Panc1 (cell line): ENCODE results near the gene TBX3. TPM values are rescaled to one million over a fixed set of nuclear protein-coding genes. Genes with fewer than 3 reads are reported as not detected.

Experiments used
- ATAC-seq: fragments of 200-7000 bp; cut with Tn5 transposase; 2 replicates; pipeline ENCODE4 v1.9.1; 2020; ENCODE audit warnings: mild to moderate bottlenecking, moderate library complexity
- BruUV-seq: library from RNA; stranded (reverse); fragments of 400-500 nt; replicated peaks from 2 replicates; lab custom pipeline; 2021; lab: Mats Ljungman, UMichigan
- CTCF ChIA-PET: fragments of 300-600 bp; sonication (Branson Sonifier 250); formaldehyde crosslinking; loops from one replicate; lab custom pipeline; 2022; ENCODE audit warnings: antibody characterized with exemption; lab: Charles Lee
- POLR2A ChIA-PET: fragments of 300-600 bp; sonication (Branson Sonifier 250); formaldehyde crosslinking; loops from one replicate; lab custom pipeline; 2022; ENCODE audit warnings: antibody characterized with exemption; lab: Charles Lee
- DNase-seq: peaks from one replicate; pipeline ENCODE4 v3.0.0-alpha.2; 2010; ENCODE audit warnings: low read depth, low spot score
- H3K27ac ChIP-seq: 2 replicates; pipeline ENCODE4 v1.5.1; 2011; ENCODE audit warnings: mild to moderate bottlenecking, low read length, inconsistent platforms
- H3K27me3 ChIP-seq: fragments of 200-500 bp; sonication (Bioruptor generic); 2 replicates; pipeline ENCODE4 v1.6.0; 2014; ENCODE audit warnings: low read length, inconsistent platforms; ENCODE audit not compliant: control insufficient read depth, insufficient read depth
- H3K36me3 ChIP-seq: fragments of 200-500 bp; sonication (Bioruptor generic); 2 replicates; pipeline ENCODE4 v1.5.1; 2014; ENCODE audit warnings: inconsistent platforms, mild to moderate bottlenecking, low read length, moderate library complexity; ENCODE audit not compliant: control insufficient read depth, insufficient read depth
- H3K4me1 ChIP-seq: 2 replicates; pipeline ENCODE4 v1.5.1; 2011; ENCODE audit warnings: inconsistent platforms, mild to moderate bottlenecking, low read length, moderate library complexity; ENCODE audit not compliant: control insufficient read depth, insufficient read depth
- H3K4me3 ChIP-seq, 2 experiments: 2 replicates each; pipeline ENCODE4 v1.5.1; 2011 to 2012; ENCODE audit warnings: low read depth in 2 of 2, low read length in 2 of 2, mild to moderate bottlenecking in 2 of 2, inconsistent platforms in 1 of 2, moderate library complexity in 1 of 2
- H3K9me3 ChIP-seq: fragments of 200-500 bp; sonication (Bioruptor generic); 2 replicates; pipeline ENCODE4 v1.5.1; 2014; ENCODE audit warnings: low read depth, mild to moderate bottlenecking, inconsistent platforms, low read length, moderate library complexity; ENCODE audit not compliant: control insufficient read depth, insufficient read depth
- POLR2AphosphoS5 ChIP-seq: IDR thresholded peaks from 2 replicates; pipeline ENCODE4 v1.6.1; 2012; ENCODE audit warnings: mild to moderate bottlenecking, low read depth, low read length, moderate library complexity
- SIN3A ChIP-seq: IDR thresholded peaks from 2 replicates; pipeline ENCODE4 v1.6.1; 2012; ENCODE audit warnings: low read depth, mild to moderate bottlenecking, low read length, moderate library complexity, borderline replicate concordance; ENCODE audit not compliant: insufficient read depth
- TCF7L2 ChIP-seq: IDR thresholded peaks from 2 replicates; pipeline ENCODE4 v1.6.1; 2011; ENCODE audit warnings: mild to moderate bottlenecking, low read depth, low read length, inconsistent platforms
- in situ Hi-C: cut with HindIII; loops from 2 replicates; pipeline ENCODE4 v1.10.0; 2016; ENCODE audit warnings: low sequenced_read_pairs, low pct_unique_long_range_greater_than_20kb
- intact Hi-C: fragments of 100-400 bp; cut with micrococcal nuclease; formaldehyde crosslinking; loops from one replicate; pipeline ENCODE4 v1.10.0; 2022; ENCODE audit not compliant: unreplicated experiment
- total RNA-seq: library from RNA; stranded (reverse); gene quantifications from one replicate; pipeline ENCODE4 v1.2.1, GENCODE V29; 2021; ENCODE audit not compliant: unreplicated experiment
- TF ChIP-seq, protein P1 (sequence below), 2 experiments: IDR thresholded peaks; 2 replicates each; pipeline ENCODE4 v1.6.1; 2011 to 2012; ENCODE audit warnings: low read depth in 2 of 2, control low read depth in 1 of 2, low read length in 1 of 2, mild to moderate bottlenecking in 1 of 2, moderate library complexity in 1 of 2; ENCODE audit not compliant: insufficient read depth in 1 of 2
- TF ChIP-seq, protein P2 (sequence below): fragments of 450-650 bp; IDR thresholded peaks from 2 replicates; pipeline ENCODE4 v1.5.1; 2017; ENCODE audit warnings: mild to moderate bottlenecking

Gene TBX3
- total RNA-seq, 1 experiment from 2014 or later: 5.1 TPM

DNA sequence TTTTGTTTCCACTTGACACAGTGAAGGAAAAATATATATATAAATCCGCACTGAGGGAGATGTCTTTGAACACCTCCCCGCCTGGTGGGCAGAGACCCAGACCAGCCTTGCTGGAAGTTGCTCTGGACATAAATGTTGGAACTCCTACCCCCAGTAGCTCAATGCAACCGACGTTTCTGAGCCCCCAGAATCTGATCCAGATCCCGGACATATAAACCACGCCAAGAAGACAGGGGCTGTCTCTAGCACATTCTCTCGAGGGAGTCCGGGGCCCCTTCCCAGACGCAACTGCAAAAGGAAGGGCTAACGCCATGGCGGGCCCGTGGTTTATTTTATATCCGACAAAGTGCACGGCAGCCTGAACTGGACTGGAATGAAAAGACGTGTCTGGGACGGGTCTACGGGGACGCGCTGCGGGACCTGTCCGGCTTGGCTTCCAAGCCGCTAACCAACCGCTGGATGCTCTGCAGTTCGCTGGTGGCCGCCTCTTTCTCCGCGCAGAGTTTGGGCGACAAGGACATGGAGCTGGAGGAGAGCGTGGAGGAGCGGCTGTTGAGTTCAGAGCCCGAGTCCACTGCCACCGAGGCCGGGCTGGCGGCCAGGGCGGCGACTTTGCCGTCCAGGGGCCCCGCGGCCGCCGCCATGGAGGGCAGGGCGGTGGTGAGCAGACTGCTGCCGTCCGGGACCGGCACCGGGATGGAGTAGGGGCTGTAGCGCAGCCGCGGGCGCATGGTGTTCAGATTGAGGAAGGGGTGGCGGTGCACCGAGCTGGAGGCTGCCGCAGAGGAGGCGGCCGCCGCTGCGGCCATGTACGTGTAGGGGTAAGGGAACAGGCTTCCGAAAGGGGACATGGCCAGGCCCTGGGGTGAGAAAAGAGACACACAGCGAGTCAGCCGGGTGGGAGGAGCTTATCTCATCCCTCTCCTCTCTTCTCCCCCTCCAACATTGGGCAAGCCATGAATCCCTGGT, 12.2 kb downstream of the TBX3 start:
- H3K9me3 ChIP-seq: no peaks in the 10 kb centered on the region
- H3K27ac ChIP-seq: no peak overlapping the region
- intact Hi-C loops: no loop called here
- TF ChIP-seq TCF7L2 (no peak), SIN3A (no peak), POLR2AphosphoS5 (no peak)
- TF ChIP-seq, protein P1, sequence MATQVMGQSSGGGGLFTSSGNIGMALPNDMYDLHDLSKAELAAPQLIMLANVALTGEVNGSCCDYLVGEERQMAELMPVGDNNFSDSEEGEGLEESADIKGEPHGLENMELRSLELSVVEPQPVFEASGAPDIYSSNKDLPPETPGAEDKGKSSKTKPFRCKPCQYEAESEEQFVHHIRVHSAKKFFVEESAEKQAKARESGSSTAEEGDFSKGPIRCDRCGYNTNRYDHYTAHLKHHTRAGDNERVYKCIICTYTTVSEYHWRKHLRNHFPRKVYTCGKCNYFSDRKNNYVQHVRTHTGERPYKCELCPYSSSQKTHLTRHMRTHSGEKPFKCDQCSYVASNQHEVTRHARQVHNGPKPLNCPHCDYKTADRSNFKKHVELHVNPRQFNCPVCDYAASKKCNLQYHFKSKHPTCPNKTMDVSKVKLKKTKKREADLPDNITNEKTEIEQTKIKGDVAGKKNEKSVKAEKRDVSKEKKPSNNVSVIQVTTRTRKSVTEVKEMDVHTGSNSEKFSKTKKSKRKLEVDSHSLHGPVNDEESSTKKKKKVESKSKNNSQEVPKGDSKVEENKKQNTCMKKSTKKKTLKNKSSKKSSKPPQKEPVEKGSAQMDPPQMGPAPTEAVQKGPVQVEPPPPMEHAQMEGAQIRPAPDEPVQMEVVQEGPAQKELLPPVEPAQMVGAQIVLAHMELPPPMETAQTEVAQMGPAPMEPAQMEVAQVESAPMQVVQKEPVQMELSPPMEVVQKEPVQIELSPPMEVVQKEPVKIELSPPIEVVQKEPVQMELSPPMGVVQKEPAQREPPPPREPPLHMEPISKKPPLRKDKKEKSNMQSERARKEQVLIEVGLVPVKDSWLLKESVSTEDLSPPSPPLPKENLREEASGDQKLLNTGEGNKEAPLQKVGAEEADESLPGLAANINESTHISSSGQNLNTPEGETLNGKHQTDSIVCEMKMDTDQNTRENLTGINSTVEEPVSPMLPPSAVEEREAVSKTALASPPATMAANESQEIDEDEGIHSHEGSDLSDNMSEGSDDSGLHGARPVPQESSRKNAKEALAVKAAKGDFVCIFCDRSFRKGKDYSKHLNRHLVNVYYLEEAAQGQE (IDR thresholded peaks at IDR 0.05; ENCODE audit: insufficient read depth in 1 of 2, low read depth in 2 of 2, low read length in 1 of 2): no peak
- TF ChIP-seq, protein P2, sequence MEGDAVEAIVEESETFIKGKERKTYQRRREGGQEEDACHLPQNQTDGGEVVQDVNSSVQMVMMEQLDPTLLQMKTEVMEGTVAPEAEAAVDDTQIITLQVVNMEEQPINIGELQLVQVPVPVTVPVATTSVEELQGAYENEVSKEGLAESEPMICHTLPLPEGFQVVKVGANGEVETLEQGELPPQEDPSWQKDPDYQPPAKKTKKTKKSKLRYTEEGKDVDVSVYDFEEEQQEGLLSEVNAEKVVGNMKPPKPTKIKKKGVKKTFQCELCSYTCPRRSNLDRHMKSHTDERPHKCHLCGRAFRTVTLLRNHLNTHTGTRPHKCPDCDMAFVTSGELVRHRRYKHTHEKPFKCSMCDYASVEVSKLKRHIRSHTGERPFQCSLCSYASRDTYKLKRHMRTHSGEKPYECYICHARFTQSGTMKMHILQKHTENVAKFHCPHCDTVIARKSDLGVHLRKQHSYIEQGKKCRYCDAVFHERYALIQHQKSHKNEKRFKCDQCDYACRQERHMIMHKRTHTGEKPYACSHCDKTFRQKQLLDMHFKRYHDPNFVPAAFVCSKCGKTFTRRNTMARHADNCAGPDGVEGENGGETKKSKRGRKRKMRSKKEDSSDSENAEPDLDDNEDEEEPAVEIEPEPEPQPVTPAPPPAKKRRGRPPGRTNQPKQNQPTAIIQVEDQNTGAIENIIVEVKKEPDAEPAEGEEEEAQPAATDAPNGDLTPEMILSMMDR: no peak
- no peaks in the 10 kb centered on the region for H3K4me1 ChIP-seq
- BruUV-seq: no TSS peak
- DNase-seq (no peak), ATAC-seq (no peak)
- no peak overlapping the region for H3K4me3 ChIP-seq
- ChIA-PET POLR2A (interaction anchor here (0.7 kb wide), 1 partner anchor 1242 kb away, joined by 12 read pairs; no protein-coding TSS in a partner anchor), CTCF (interaction anchor here (0.5 to 0.6 kb wide), 2 partner anchors 11 to 262 kb away, joined by 3 read pairs; no protein-coding TSS in a partner anchor)
- in situ Hi-C loops: no loop called here
- H3K27me3 ChIP-seq: no peaks in the 10 kb centered on the region
- H3K36me3 ChIP-seq: no peaks in the 10 kb centered on the region

DNA sequence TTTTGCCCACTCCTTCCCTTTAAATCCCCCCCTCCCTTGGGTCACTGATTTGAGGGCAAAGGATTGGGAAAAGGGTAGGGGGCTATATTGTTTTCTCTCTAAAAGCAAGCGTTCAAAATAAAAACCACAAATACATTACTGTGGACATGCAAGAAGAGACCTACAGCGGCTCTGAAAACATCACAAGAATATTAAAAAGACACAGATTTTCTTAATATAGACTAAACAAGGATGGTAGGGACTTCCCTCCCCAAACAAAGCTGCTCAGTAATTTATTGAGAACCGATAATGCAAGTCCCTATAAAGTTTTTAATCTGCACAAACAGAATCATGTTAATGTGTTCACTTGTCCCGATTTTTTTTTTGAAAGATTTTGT, 12.9 kb downstream of the TBX3 start:
- in situ Hi-C loops: no loop called here
- H3K4me3 ChIP-seq: no peak overlapping the region

More for the DNA sequence above, 12.9 kb downstream of the TBX3 start:
- BruUV-seq: no TSS peak
- intact Hi-C loops: no loop called here
- no peaks in the 10 kb centered on the region for H3K4me1 ChIP-seq
- no peak for TF ChIP-seq SIN3A
- TF ChIP-seq, protein P2: no peak
- TF ChIP-seq, protein P1 (IDR thresholded peaks at IDR 0.05; ENCODE audit: insufficient read depth in 1 of 2, low read depth in 2 of 2, low read length in 1 of 2): no peak
- TF ChIP-seq TCF7L2: no peak
- no peak for TF ChIP-seq POLR2AphosphoS5
- no peaks in the 10 kb centered on the region for H3K36me3 ChIP-seq
- H3K27me3 ChIP-seq: no peaks in the 10 kb centered on the region
- no peak overlapping the region for H3K27ac ChIP-seq
- DNase-seq: no peak
- no peaks in the 10 kb centered on the region for H3K9me3 ChIP-seq
- CTCF ChIA-PET: interaction anchor here (0.6 to 0.8 kb wide), 2 partner anchors 8 to 493 kb away, joined by 3 to 4 read pairs; no protein-coding TSS in a partner anchor
- POLR2A ChIA-PET: no interaction called here
- ATAC-seq: no peak
